GOT3 (cell line): Measurements from ENCODE around the gene MAGOH.
"Not testable (repeated sequence)": the region's sequence is repeated elsewhere in the genome, so short reads cannot be mapped to it uniquely, and the experiment has no call there.

Experiments
- DNase-seq: peaks from one replicate; lab custom pipeline; 2025; ENCODE audit warnings: mixed read lengths; lab: John Stamatoyannopoulos, UW

MAGOH gene

DNA sequence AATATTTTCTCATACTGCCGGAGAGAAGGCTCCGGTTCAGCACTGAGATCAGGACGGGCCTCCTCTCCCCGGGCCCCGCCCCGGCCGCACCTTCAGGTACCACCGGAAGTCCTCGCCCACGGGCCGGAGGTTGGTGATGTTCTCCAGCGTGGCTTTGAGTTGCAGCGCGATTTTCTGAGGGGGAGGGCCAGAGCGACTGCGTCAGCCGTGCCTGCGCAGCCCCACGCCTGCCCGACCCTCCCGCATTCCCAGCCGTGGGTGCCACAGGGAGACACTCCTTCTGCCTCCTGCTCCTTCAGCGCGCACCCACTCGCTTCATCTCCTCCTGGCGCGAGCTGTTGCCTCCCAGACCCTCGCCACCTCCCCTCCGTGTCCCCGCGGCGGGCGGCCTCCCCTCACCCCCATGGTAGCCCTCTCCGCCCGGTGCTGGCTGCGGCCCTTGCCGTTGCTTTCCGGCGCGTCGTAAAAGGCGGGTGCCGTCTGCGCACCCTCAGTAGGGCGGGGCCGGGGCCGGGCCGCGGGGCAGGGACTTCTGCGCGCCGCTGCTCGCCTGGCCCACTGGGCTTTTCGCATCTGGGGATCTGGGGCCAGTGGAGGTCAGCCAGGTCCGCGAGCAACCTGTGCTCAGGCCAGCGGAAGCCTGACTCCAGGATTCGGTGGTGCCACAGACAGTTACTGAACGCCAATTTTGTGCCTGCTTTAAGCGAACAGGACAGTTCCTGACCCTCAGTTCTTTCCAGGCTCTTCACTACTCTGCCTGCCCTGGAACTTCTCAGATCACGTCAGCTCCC is 18.0 kb downstream of the MAGOH start, which contains the start of gene CZIB:
Gene CZIB, minus strand, starts transcription at position 464 of the 791 bp plus-strand sequence. Its CDS starts 59 bp downstream, at position 405.
- peak; percentile 87 for DNase-seq

DNA sequence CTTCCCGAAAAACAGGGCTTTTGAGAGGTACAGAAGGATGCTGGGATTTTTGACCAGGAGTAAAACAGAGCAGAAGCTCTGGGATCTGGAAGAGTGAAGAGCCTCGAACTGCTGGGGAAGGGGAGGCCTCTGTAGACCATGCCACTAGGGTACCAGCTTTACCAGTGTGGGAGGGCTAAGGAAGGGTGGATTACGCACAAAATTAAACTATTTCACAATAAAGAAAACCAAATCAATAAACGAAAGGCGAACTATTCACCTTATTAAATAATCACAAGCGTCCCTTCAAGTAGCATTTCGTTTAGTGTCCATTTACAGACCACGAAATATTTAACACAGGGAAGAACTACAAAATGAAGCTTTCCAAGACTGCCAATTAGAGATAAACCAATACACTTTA is 18.6 kb downstream of the MAGOH start:
- DNase-seq = no peak

GRCh38 chr1:53218201-53218600 is 20.1 kb downstream of the MAGOH start:
- no peak for DNase-seq

- no peak for DNase-seq
Measured at GRCh38 chr1:53214376-53214940, 23.9 kb downstream of the MAGOH start.

DNA sequence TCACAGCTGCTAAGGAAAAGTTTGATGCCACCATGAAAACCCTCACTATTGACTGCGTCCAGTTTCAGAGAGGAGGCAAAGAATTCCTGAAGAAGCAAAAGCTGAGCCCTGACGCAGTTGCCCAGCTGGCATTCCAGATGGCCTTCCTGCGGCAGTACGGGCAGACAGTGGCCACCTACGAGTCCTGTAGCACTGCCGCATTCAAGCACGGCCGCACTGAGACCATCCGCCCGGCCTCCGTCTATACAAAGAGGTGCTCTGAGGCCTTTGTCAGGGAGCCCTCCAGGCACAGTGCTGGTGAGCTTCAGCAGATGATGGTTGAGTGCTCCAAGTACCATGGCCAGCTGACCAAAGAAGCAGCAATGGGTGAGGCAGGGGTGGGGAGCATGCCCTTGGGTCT is 27.4 kb downstream of the MAGOH start:
- no peak for DNase-seq

DNA sequence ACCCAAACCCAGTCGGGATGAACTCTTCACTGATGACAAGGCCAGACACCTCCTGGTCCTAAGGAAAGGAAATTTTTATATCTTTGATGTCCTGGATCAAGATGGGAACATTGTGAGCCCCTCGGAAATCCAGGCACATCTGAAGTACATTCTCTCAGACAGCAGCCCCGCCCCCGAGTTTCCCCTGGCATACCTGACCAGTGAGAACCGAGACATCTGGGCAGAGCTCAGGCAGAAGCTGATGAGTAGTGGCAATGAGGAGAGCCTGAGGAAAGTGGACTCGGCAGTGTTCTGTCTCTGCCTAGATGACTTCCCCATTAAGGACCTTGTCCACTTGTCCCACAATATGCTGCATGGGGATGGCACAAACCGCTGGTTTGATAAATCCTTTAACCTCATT is 28.0 kb downstream of the MAGOH start:
- DNase-seq = no peak

DNA sequence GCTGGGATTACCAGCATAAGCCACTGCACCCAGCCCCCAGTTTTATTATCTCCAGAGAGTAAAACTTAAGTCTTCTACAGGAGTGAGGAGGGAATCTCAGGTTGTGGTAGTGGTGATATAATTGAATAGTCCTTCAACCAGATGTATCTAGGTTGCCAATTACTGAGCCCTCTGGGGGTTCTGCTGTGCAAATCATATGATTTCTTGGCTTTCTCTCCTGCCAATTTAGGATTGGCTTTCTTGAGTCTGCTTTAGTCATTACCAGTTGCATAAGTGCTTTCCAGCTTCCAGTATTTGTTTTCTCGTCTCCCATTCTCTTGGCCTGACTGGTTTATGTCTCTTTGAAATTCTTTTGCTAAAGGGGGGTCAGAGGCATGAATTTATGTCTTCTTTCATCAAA is 30.6 kb downstream of the MAGOH start:
- DNase-seq = no peak

DNA sequence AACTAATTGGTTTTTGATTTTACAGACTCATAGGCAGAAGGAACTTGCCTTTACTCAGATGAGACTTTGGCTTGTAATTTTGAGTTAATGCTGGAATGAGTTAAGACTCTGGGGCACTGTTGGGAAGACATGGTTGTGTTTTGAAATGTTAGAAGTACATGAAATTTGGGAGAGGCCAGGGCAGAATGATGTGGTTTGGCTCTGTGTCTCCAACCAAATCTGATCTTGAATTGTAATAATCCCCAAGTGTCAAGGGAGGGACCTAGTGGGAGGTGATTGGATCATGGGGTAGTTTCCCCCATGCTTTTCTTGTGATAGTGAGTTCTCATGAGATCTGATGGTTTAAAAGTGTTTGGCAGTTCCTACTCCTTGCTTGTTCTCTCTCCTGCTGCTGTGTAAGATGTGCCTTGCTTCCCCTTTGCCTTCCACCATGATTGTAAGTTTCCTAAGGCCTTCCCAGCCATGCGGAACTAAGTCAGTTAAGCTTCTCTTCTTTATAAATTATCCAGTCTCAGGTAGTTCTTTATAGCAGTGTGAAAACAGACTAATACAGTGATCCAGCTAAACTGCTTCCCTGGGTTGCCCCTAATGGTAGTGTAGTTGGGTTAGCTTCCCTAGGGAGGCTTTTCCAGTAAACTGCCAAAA is 31.5 kb downstream of the MAGOH start:
- DNase-seq = no peak

- not testable (repeated sequence) for DNase-seq
Measured at GRCh38 chr1:53206083-53206685, 32.1 kb downstream of the MAGOH start.

DNA sequence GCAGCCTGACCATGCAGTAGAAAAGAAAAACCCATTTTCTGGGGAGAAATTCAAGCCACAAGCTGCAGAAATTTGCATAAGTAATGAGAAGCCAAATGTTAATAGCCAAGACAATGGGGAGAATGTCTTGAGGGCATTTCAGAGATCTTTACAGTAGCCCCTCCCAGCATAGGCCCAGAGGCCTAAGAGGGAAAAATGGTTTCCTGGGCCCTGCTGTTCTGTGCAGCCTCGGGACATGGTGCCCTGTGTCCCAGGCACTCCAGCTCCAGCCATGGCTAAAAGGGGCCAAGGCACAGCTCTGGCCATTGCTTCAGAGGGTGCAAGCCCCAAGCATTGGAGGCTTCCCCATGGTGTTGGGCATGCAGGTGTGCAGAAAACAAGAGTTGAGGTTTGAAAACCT is 32.8 kb downstream of the MAGOH start:
- DNase-seq = not testable (repeated sequence)

DNA sequence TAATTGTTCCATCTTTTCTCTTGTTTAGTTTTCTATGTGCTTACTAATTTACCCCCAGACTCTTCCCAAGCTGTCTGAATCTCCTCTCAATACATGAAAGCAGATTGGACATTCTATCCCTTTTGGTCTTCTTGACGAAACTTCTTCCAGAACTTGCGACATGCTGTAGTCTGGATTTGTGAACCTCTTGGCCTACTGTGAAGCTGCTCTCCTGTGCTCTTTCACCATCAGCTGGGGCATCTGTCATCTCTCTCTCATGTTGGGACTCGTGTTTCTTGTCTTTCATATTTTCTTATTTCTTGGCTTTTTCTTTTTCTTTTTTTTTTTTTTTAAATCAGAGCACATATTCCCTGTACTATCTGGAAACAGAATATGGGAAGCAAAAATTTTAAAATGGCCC is 34.9 kb downstream of the MAGOH start:
- no peak for DNase-seq

GRCh38 chr1:53198241-53198651 is 40.1 kb downstream of the MAGOH start:
- DNase-seq = no peak

- DNase-seq = no peak
Measured at GRCh38 chr1:53197291-53198200, 40.8 kb downstream of the MAGOH start.

DNA sequence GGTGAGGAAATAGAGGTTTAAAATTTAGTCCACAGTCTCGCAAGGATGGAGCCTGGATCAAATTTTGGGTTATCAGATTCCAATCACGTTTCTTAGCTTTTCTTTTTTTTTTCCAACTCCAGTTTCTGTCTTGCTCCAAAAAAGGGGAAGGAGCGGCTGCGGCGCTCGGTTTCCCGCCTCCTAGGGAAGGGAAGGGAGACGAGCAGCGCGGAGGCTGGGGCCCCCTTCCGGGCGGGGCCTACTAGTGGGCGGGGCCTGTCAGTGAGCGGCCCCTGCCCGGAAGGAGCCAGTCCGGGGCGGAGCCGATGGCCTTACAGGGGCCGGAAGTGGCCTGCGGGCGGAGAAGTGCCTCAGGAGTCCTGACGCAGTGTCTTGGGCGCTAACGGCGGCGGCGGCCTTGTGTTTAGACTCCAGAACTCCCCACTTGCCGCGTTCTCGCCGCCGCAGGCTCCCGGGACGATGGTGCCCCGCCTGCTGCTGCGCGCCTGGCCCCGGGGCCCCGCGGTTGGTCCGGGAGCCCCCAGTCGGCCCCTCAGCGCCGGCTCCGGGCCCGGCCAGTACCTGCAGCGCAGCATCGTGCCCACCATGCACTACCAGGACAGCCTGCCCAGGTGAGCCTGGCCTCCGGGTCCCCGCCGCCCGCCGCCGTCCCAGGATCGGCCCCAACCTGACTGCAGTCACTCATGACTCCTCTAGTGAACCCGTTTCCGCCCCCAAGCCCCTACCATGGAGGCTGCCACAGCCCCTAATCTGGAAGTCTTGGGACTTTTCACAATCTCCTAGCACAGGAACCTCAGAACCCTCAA is 41.6 kb downstream of the MAGOH start, which contains the start of gene CPT2:
Gene CPT2, plus strand, starts transcription at position 340 of the 806 bp plus-strand sequence. Its CDS starts 120 bp downstream, at position 460.
- peak; percentile 62 for DNase-seq

GRCh38 chr1:53196017-53196484 is 42.3 kb downstream of the MAGOH start:
- no peak for DNase-seq

GRCh38 chr1:53195246-53196016 is 42.9 kb downstream of the MAGOH start:
- DNase-seq = no peak

- no peak for DNase-seq
Measured at GRCh38 chr1:53190210-53190611, 48.1 kb downstream of the MAGOH start.

DNA sequence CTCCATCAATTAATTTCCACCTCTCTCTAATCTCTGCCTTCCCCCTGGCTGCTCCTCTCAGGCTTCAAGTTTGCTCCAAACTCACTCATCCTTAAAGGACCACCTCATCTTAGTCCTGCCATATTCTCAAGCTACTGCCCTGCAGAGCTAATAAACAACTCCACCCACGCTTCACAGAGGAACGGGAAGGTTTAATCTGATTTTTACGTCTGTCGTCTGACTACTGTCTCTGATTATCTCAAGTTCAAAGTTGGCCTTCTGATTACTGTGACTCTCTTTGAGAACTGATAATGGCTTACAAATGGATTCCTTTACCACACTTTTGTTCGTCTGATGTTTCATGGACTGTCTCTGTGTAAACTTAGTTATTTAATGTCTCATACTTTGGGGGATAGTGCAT is 49.3 kb downstream of the MAGOH start:
- no peak for DNase-seq

GRCh38 chr1:53188099-53188498 is 50.2 kb downstream of the MAGOH start:
- no peak for DNase-seq

GRCh38 chr1:53187401-53187800 is 50.9 kb downstream of the MAGOH start:
- no peak for DNase-seq
